OCI-LY1 (cell line): ENCODE measurements around the gene ADIPOR1.

ENCODE experiments used
- CTCF ChIP-seq: fragments of 200-600 bp; sonication (generic), shearing (Covaris generic); IDR thresholded peaks from 2 replicates; pipeline ENCODE4 v1.5.1; 2017; ENCODE audit warnings: mild to moderate bottlenecking, antibody characterized with exemption, low read length, moderate library complexity, mixed read lengths
- EZH2 ChIP-seq: fragments of 200-600 bp; sonication (generic), shearing (Covaris generic); IDR thresholded peaks from 2 replicates; pipeline ENCODE4 v1.8.0; 2017; ENCODE audit warnings: borderline replicate concordance, mixed run types, mild to moderate bottlenecking, antibody characterized with exemption, low read length, moderate library complexity, mixed read lengths

- no peak for TF ChIP-seq CTCF
- no peak for TF ChIP-seq EZH2
These were observed 1.1 kb upstream of the ADIPOR1 start for GRCh38 chr1:202959276-202959620.
